ENCODE results near the gene MAPK10. TPM values are rescaled to one million over a fixed set of nuclear protein-coding genes. Genes with fewer than 3 reads are reported as not detected.

Gene MAPK10
- total and polyA plus RNA-seq, 2 of the 8 experiments (the other 6 are each of a cell fraction or from before 2014, with no cell fraction given) = 2.5 to 3.1 TPM

GRCh38 chr4:86098691-86099090, 261.2 kb downstream of the MAPK10 start:
- Histone ChIP-seq H3K27ac (ENCODE audit: low read depth, low read length) (no peak overlapping the region), H2AFZ (ENCODE audit: low read length) (no peak overlapping the region), H4K20me1 (replicated peaks in 1 of 2; ENCODE audit: control insufficient read depth in 1 of 2, insufficient read depth in 2 of 2, low read length in 2 of 2) (no peaks in the 10 kb centered on the region), H3K9me3 (ENCODE audit: insufficient read depth in 2 of 2, low read depth in 1 of 2, low read length in 1 of 2) (no peaks in the 10 kb centered on the region), H3K4me3 (ENCODE audit: extremely low read depth in 1 of 4, insufficient read depth in 2 of 4, low read depth in 3 of 4, low read length in 4 of 4) (no peak overlapping the region), H3K9ac (replicated peaks in 1 of 4; ENCODE audit: extremely low read depth in 1 of 4, low read depth in 3 of 4, low read length in 3 of 4) (no peak overlapping the region), H3K4me1 (replicated peaks in 1 of 4; ENCODE audit: control insufficient read depth in 3 of 4, insufficient read depth in 4 of 4, low read length in 3 of 4) (peaks cover 0 to 2% (median 0%) of the 10 kb centered on the region in 4 experiments; a peak in 2 of 7 replicates), H3K27me3 (replicated peaks in 1 of 4; ENCODE audit: control insufficient read depth in 3 of 4, extremely low read depth in 1 of 4, insufficient read depth in 3 of 4, low read length in 3 of 4) (peaks cover 0 to 1% (median 0%) of the 10 kb centered on the region in 4 experiments; a peak in 1 of 7 replicates), H2BK20ac (ENCODE audit: low read length) (no peak overlapping the region), H3K23ac (ENCODE audit: insufficient read length) (no peak overlapping the region), H3K4ac (replicated peaks; ENCODE audit: insufficient read length, low read depth, low read length) (no peak overlapping the region), H2BK5ac (ENCODE audit: low read depth, low read length) (no peak overlapping the region), H3K36me3 (ENCODE audit: control insufficient read depth in 2 of 4, insufficient read depth in 4 of 4, low read length in 3 of 4) (no peaks in the 10 kb centered on the region), H3K79me1 (ENCODE audit: low read depth, low read length) (no peaks in the 10 kb centered on the region), H4K5ac (ENCODE audit: insufficient read length, low read depth, low read length) (no peak overlapping the region), H2BK12ac (ENCODE audit: low read depth, low read length) (no peak overlapping the region), H3K56ac (replicated peaks; ENCODE audit: insufficient read length, low read depth, low read length) (no peak overlapping the region), H4K91ac (replicated peaks; ENCODE audit: insufficient read length, low read length) (no peak overlapping the region), H2BK120ac (replicated peaks; ENCODE audit: low read depth, low read length) (no peak overlapping the region), H3K79me2 (ENCODE audit: control insufficient read depth in 1 of 2, insufficient read depth in 2 of 2, low read length in 2 of 2) (no peaks in the 10 kb centered on the region), H3K23me2 (ENCODE audit: low read depth, low read length) (no peaks in the 10 kb centered on the region; the same call in 1 of the 2 replicates), H2AK5ac (ENCODE audit: low read depth, low read length) (no peak overlapping the region), H2BK15ac (ENCODE audit: low read length) (no peak overlapping the region), H3K18ac (ENCODE audit: extremely low read depth, low read length) (no peak overlapping the region), H3K4me2 (ENCODE audit: insufficient read depth in 1 of 2, low read depth in 2 of 2, low read length in 2 of 2) (no peak overlapping the region), H3K14ac (ENCODE audit: insufficient read length) (no peak overlapping the region), H4K8ac (ENCODE audit: extremely low read depth, insufficient read depth, low read length) (no peak overlapping the region)
- DNase-seq (ENCODE audit: low read depth in 1 of 2, low spot score in 2 of 2) (no peak), FAIRE-seq (no peak)
- CTCF ChIA-PET (ENCODE audit: partially characterized antibody) = interaction anchor here (1.5 kb wide), 1 partner anchor 724 kb away, joined by 4 read pairs; no protein-coding TSS in a partner anchor
- POLR2A ChIA-PET (ENCODE audit: partially characterized antibody) = no interaction called here
- WGBS, 2 experiments (ENCODE audit: extremely low coverage in 1 of 2, insufficient coverage in 1 of 2, insufficient read length in 1 of 2, insufficient replicate concordance in 2 of 2, low coverage in 1 of 2, low lambda C conversion rate in 2 of 2, missing lambda C conversion rate in 1 of 2) = 61% methylated on average over 3 of the region's 3 CpGs; no CpG with 5 or more reads in 1 of the 2 experiments
- no peak for TF ChIP-seq BRCA1 (IDR thresholded peaks at IDR 0.05; ENCODE audit: low read depth, low read length)
- TF ChIP-seq CEBPB (IDR thresholded peaks at IDR 0.05; ENCODE audit: low read depth, low read length) = no peak
- TF ChIP-seq, protein P1, sequence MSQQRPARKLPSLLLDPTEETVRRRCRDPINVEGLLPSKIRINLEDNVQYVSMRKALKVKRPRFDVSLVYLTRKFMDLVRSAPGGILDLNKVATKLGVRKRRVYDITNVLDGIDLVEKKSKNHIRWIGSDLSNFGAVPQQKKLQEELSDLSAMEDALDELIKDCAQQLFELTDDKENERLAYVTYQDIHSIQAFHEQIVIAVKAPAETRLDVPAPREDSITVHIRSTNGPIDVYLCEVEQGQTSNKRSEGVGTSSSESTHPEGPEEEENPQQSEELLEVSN (IDR thresholded peaks at IDR 0.05) = no peak
- TF ChIP-seq BCL11A (IDR thresholded peaks at IDR 0.05; ENCODE audit: low read depth in 2 of 2, low read length in 2 of 2) = no peak
- no peak for TF ChIP-seq CBX5 (IDR thresholded peaks at IDR 0.05; ENCODE audit: low read depth, low read length)
- no peak for TF ChIP-seq CHD2 (IDR thresholded peaks at IDR 0.05; ENCODE audit: low read length)
